MM.1S (cell line): Measurements from ENCODE around the gene SPATA45.

Experiments used
- DNase-seq: peaks from one replicate; pipeline ENCODE4 v3.0.0-alpha.2; 2015
- H2AFZ ChIP-seq: fragments of 300-600 bp; sonication (generic); 2 replicates; pipeline ENCODE4 v1.6.0; 2016; ENCODE audit warnings: antibody characterized with exemption, low read length
- H3F3A ChIP-seq: fragments of 300-600 bp; sonication (generic); 2 replicates; pipeline ENCODE4 v1.6.1; 2016; ENCODE audit warnings: mild to moderate bottlenecking, antibody characterized with exemption, low read length, moderate library complexity, mixed read lengths; ENCODE audit not compliant: insufficient read depth
- H3K27ac ChIP-seq: fragments of 300-600 bp; sonication (generic); 2 replicates; pipeline ENCODE4 v1.5.1; 2016; ENCODE audit warnings: mild to moderate bottlenecking, low read length
- H3K27me3 ChIP-seq: fragments of 300-600 bp; sonication (generic); replicated peaks from 2 replicates; pipeline ENCODE4 v1.6.0; 2016; ENCODE audit warnings: low read length; ENCODE audit not compliant: insufficient read depth
- H3K36me3 ChIP-seq: fragments of 300-600 bp; sonication (generic); replicated peaks from 2 replicates; pipeline ENCODE4 v1.6.1; 2016; ENCODE audit warnings: mild to moderate bottlenecking, low read length, mixed read lengths; ENCODE audit not compliant: insufficient read depth
- H3K4me1 ChIP-seq: fragments of 300-600 bp; sonication (generic); 2 replicates; pipeline ENCODE4 v1.6.1; 2016; ENCODE audit warnings: low read length, mixed read lengths
- H3K4me2 ChIP-seq: fragments of 300-600 bp; sonication (generic); 2 replicates; pipeline ENCODE4 v1.6.0; 2016; ENCODE audit warnings: low read depth, low read length
- H3K4me3 ChIP-seq: fragments of 300-600 bp; sonication (generic); 2 replicates; pipeline ENCODE4 v1.5.1; 2016; ENCODE audit warnings: low read length, mixed read lengths
- H3K79me2 ChIP-seq: fragments of 300-600 bp; sonication (generic); 2 replicates; pipeline ENCODE4 v1.6.1; 2016; ENCODE audit warnings: mixed run types, low read length, mixed read lengths
- H3K9ac ChIP-seq: fragments of 300-600 bp; sonication (generic); 2 replicates; pipeline ENCODE4 v1.6.1; 2016; ENCODE audit warnings: low read length, mixed read lengths
- H3K9me2 ChIP-seq: fragments of 300-600 bp; sonication (generic); replicated peaks from 2 replicates; pipeline ENCODE4 v1.6.1; 2016; ENCODE audit warnings: mild to moderate bottlenecking, low read length, mixed read lengths; ENCODE audit not compliant: insufficient read depth
- H3K9me3 ChIP-seq: fragments of 300-600 bp; sonication (generic); replicated peaks from 2 replicates; pipeline ENCODE4 v1.6.1; 2016; ENCODE audit warnings: mild to moderate bottlenecking, low read length, mixed read lengths; ENCODE audit not compliant: insufficient read depth
- H4K20me1 ChIP-seq: fragments of 300-600 bp; sonication (generic); 2 replicates; pipeline ENCODE4 v1.6.1; 2016; ENCODE audit warnings: mild to moderate bottlenecking, low read length, moderate library complexity, mixed read lengths; ENCODE audit not compliant: insufficient read depth
- EZH2 ChIP-seq: fragments of 300-600 bp; sonication (generic); optimal IDR thresholded peaks from 2 replicates; pipeline ENCODE3; 2017; ENCODE audit warnings: low read depth, mild to moderate bottlenecking, antibody characterized with exemption, low read length, mixed read lengths
- EZH2phosphoT487 ChIP-seq: fragments of 300-600 bp; sonication (generic); IDR thresholded peaks from 2 replicates; pipeline ENCODE4 v1.6.1; 2018; ENCODE audit warnings: antibody characterized with exemption, low read length
- TF ChIP-seq, protein P1 (sequence below): fragments of 300-600 bp; sonication (generic); IDR thresholded peaks from 2 replicates; pipeline ENCODE4 v1.5.1; 2016; ENCODE audit warnings: antibody characterized with exemption, low read length, mixed read lengths

Gene SPATA45

GRCh38 chr1:212847549-212847948 is at the start of gene SPATA45:
TSS of gene SPATA45 (minus strand) at chr1:212847649. CDS start at chr1:212836149, 11,500 bp downstream.
- Histone ChIP-seq H3K9ac (no peak within 1 kb of the TSS), H3K36me3 (no peaks in the 10 kb centered on the region), H2AFZ (no peak within 1 kb of the TSS), H3K9me2 (no peaks in the 10 kb centered on the region), H3K4me3 (no peak within 1 kb of the TSS), H3K27ac (no peak within 1 kb of the TSS), H3F3A (no peaks in the 10 kb centered on the region), H4K20me1 (no peaks in the 10 kb centered on the region), H3K79me2 (no peaks in the 10 kb centered on the region), H3K27me3 (no peaks in the 10 kb centered on the region), H3K9me3 (no peaks in the 10 kb centered on the region), H3K4me1 (no peaks in the 10 kb centered on the region), H3K4me2 (no peak within 1 kb of the TSS)
- TF ChIP-seq, protein P1, sequence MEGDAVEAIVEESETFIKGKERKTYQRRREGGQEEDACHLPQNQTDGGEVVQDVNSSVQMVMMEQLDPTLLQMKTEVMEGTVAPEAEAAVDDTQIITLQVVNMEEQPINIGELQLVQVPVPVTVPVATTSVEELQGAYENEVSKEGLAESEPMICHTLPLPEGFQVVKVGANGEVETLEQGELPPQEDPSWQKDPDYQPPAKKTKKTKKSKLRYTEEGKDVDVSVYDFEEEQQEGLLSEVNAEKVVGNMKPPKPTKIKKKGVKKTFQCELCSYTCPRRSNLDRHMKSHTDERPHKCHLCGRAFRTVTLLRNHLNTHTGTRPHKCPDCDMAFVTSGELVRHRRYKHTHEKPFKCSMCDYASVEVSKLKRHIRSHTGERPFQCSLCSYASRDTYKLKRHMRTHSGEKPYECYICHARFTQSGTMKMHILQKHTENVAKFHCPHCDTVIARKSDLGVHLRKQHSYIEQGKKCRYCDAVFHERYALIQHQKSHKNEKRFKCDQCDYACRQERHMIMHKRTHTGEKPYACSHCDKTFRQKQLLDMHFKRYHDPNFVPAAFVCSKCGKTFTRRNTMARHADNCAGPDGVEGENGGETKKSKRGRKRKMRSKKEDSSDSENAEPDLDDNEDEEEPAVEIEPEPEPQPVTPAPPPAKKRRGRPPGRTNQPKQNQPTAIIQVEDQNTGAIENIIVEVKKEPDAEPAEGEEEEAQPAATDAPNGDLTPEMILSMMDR = no peak
- TF ChIP-seq EZH2 = no peak
- no peak for TF ChIP-seq EZH2phosphoT487
- DNase-seq = no peak

DNA sequence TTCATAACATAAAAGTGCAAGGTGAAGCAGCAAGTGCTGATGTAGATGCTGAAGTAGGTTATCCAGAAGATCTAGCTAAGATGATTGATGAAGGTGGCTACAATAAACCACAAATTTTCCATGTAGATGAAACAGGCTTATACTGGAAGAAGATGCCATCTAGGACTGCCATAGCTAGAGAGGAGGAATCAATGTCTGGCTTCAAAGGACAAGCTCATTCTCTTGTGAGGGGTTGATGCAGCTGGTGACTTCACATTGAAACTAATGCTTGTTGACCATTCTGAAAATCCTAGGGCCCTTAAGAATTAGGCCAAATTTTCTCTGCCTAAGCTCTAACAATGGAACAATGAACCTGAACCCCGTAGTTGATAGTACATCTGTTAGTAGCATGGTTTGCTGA is 44.7 kb upstream of the SPATA45 start:
- no peak overlapping the region for H2AFZ ChIP-seq
- H3K9ac ChIP-seq = no peak overlapping the region
- H3K79me2 ChIP-seq = no peaks in the 10 kb centered on the region
- H3F3A ChIP-seq = no peaks in the 10 kb centered on the region
- H3K4me3 ChIP-seq = no peak overlapping the region
- H3K27ac ChIP-seq = no peak overlapping the region
- DNase-seq = no peak
- no peaks in the 10 kb centered on the region for H3K9me2 ChIP-seq
- no peak overlapping the region for H3K4me2 ChIP-seq
- H3K9me3 ChIP-seq = no peaks in the 10 kb centered on the region
- no peaks in the 10 kb centered on the region for H3K27me3 ChIP-seq
- no peaks in the 10 kb centered on the region; the same call in 1 of the 2 replicates for H3K36me3 ChIP-seq
- H3K4me1 ChIP-seq = no peaks in the 10 kb centered on the region
- H4K20me1 ChIP-seq = no peaks in the 10 kb centered on the region
- TF ChIP-seq EZH2 (no peak), EZH2phosphoT487 (no peak)
- TF ChIP-seq, protein P1 = no peak

- Histone ChIP-seq H3K9me3 (no peaks in the 10 kb centered on the region), H3F3A (no peaks in the 10 kb centered on the region), H3K27ac (no peak overlapping the region), H3K4me3 (no peak overlapping the region), H3K36me3 (no peaks in the 10 kb centered on the region; the same call in 1 of the 2 replicates), H3K9me2 (no peaks in the 10 kb centered on the region), H3K4me2 (no peak overlapping the region), H3K9ac (no peak overlapping the region), H2AFZ (no peak overlapping the region), H3K79me2 (no peaks in the 10 kb centered on the region), H3K4me1 (no peaks in the 10 kb centered on the region), H3K27me3 (no peaks in the 10 kb centered on the region), H4K20me1 (no peaks in the 10 kb centered on the region)
- no peak for DNase-seq
- TF ChIP-seq EZH2 (no peak), EZH2phosphoT487 (no peak)
- TF ChIP-seq, protein P1 = no peak
Observed at GRCh38 chr1:212884592-212884991, 37.1 kb upstream of the SPATA45 start.
